Neural cell (in vitro differentiated cells): ENCODE measurements around the gene LEMD2. TPM values are rescaled to one million over a fixed set of nuclear protein-coding genes. Genes with fewer than 3 reads are reported as not detected.

Experiments
- H2AFZ ChIP-seq: fragments of 200-600, 300-800 bp; sonication (generic), shearing (Covaris generic); 2 replicates; pipeline ENCODE4 v1.6.0; 2014; ENCODE audit warnings: low read depth, mild to moderate bottlenecking, antibody characterized with exemption, low read length, moderate library complexity
- H3F3A ChIP-seq: fragments of 200-600 bp; shearing (Covaris generic); 2 replicates; pipeline ENCODE4 v1.6.1; 2016; ENCODE audit warnings: mild to moderate bottlenecking, moderate library complexity, mixed read lengths, antibody characterized with exemption, low read length; ENCODE audit not compliant: insufficient read depth, poor library complexity, severe bottlenecking
- H3K27ac ChIP-seq: fragments of 200-600, 300-800 bp; sonication (generic), shearing (Covaris generic); 2 replicates; pipeline ENCODE4 v1.5.1; 2014; ENCODE audit warnings: mild to moderate bottlenecking, low read length, moderate library complexity
- H3K27me3 ChIP-seq: fragments of 300-800, 200-600 bp; sonication (generic), shearing (Covaris generic); 2 replicates; pipeline ENCODE4 v1.6.0; 2014; ENCODE audit warnings: mild to moderate bottlenecking, low read depth, low read length, moderate library complexity; ENCODE audit not compliant: insufficient read depth
- H3K36me3 ChIP-seq: fragments of 300-800, 200-600 bp; sonication (generic), shearing (Covaris generic); 2 replicates; pipeline ENCODE4 v1.5.1; 2014; ENCODE audit warnings: mild to moderate bottlenecking, antibody characterized with exemption, low read length, moderate library complexity; ENCODE audit not compliant: insufficient read depth
- H3K4me2 ChIP-seq: fragments of 300-800, 200-600 bp; sonication (generic), shearing (Covaris generic); 2 replicates; pipeline ENCODE4 v1.6.0; 2014; ENCODE audit warnings: mild to moderate bottlenecking, low read length
- H3K4me3 ChIP-seq: fragments of 300-800, 200-600 bp; sonication (generic), shearing (Covaris generic); 2 replicates; pipeline ENCODE4 v1.5.1; 2014; ENCODE audit warnings: mild to moderate bottlenecking, low read length, moderate library complexity
- H3K79me2 ChIP-seq: fragments of 200-600 bp; shearing (Covaris generic); replicated peaks from 2 replicates; pipeline ENCODE4 v1.6.0; 2014; ENCODE audit warnings: mild to moderate bottlenecking, low read length, moderate library complexity; ENCODE audit not compliant: insufficient read depth
- H3K9ac ChIP-seq: fragments of 300-800, 200-600 bp; sonication (generic), shearing (Covaris generic); 2 replicates; pipeline ENCODE4 v1.6.1; 2016; ENCODE audit warnings: mild to moderate bottlenecking, low read length, mixed read lengths
- H3K9me2 ChIP-seq: fragments of 200-600 bp; shearing (Covaris generic); 2 replicates; pipeline ENCODE4 v1.6.1; 2016; ENCODE audit warnings: mild to moderate bottlenecking, low read length, mixed read lengths; ENCODE audit not compliant: insufficient read depth
- H3K9me3 ChIP-seq: fragments of 200-600, 300-800 bp; sonication (generic), shearing (Covaris generic); 2 replicates; pipeline ENCODE4 v1.6.1; 2016; ENCODE audit warnings: mild to moderate bottlenecking, mixed run types, low read length, moderate library complexity, mixed read lengths
- H4K20me1 ChIP-seq: fragments of 200-600 bp; shearing (Covaris generic); 2 replicates; pipeline ENCODE4 v1.6.1; 2016; ENCODE audit warnings: mild to moderate bottlenecking, mixed run types; ENCODE audit not compliant: insufficient read depth
- EP300 ChIP-seq: fragments of 450-650 bp; conservative IDR thresholded peaks from 2 replicates; pipeline ENCODE4 v1.6.1; 2014; ENCODE audit warnings: antibody characterized with exemption, mild to moderate bottlenecking, moderate library complexity; ENCODE audit not compliant: poor library complexity, severe bottlenecking
- EZH2 ChIP-seq: fragments of 200-600, 300-800 bp; shearing (Covaris generic), sonication (generic); IDR thresholded peaks from 2 replicates; pipeline ENCODE4 v1.6.1; 2014; ENCODE audit warnings: antibody characterized with exemption, low read length, borderline replicate concordance, mild to moderate bottlenecking; ENCODE audit not compliant: insufficient read depth, poor library complexity, severe bottlenecking
- MXI1 ChIP-seq: fragments of 450-650 bp; conservative IDR thresholded peaks from 2 replicates; pipeline ENCODE4 v1.6.1; 2014; ENCODE audit warnings: antibody characterized with exemption, mild to moderate bottlenecking; ENCODE audit not compliant: poor library complexity, severe bottlenecking
- POLR2AphosphoS5 ChIP-seq: IDR thresholded peaks from 2 replicates; pipeline ENCODE4 v1.6.1; 2012
- RAD21 ChIP-seq: fragments of 450-650 bp; conservative IDR thresholded peaks from 2 replicates; pipeline ENCODE4 v1.6.1; 2014; ENCODE audit warnings: antibody characterized with exemption, mild to moderate bottlenecking, moderate library complexity
- SMC3 ChIP-seq: fragments of 450-650 bp; conservative IDR thresholded peaks from 2 replicates; pipeline ENCODE4 v1.6.1; 2014; ENCODE audit warnings: antibody characterized with exemption, mild to moderate bottlenecking, moderate library complexity; ENCODE audit not compliant: poor library complexity
- TAF1 ChIP-seq: IDR thresholded peaks from 2 replicates; pipeline ENCODE4 v1.6.1; 2012; ENCODE audit warnings: low read depth
- polyA plus RNA-seq: library from polyadenylated mRNA; depleted of rRNA; stranded (reverse); fragments of >200 nt; gene quantifications from 2 replicates; pipeline ENCODE4 v1.2.3, GENCODE V29; 2014
- TF ChIP-seq, protein P1 (sequence below): IDR thresholded peaks from 2 replicates; pipeline ENCODE4 v1.6.1; 2012; ENCODE audit warnings: borderline replicate concordance
- TF ChIP-seq, protein P2 (sequence below): fragments of 450-650 bp; IDR thresholded peaks from 2 replicates; pipeline ENCODE4 v1.5.1; 2014; ENCODE audit warnings: antibody characterized with exemption, mild to moderate bottlenecking, moderate library complexity; ENCODE audit not compliant: poor library complexity, severe bottlenecking

LEMD2 gene
- polyA plus RNA-seq, 1 donor from 2014 or later: 84.6 TPM

DNA sequence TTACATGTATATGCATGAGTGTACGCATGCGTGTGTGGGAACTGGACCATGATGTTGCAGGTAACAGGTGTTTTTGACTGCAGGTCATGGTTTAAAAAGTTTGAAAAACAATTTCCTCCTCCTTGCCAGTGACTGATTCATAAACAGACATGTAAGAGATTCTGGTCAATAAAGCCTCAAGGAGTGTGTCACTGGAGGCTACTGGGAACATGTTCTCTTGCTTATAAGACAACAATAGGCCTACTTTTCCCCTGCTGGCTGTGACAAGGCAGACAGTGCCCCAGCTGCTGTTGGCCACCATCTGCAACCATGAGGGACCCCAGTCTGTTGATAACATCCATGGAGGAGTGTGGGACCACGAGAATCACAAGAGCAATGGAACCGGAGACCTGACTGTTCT is 12.7 kb downstream of the LEMD2 start:
- no peak overlapping the region for H3K9ac ChIP-seq
- H3K9me3 ChIP-seq: no peaks in the 10 kb centered on the region
- H3F3A ChIP-seq: peaks cover 5% of the 10 kb centered on the region
- TF ChIP-seq POLR2AphosphoS5 (no peak), EZH2 (no peak), RAD21 (no peak), EP300 (no peak), MXI1 (no peak)
- TF ChIP-seq, protein P1, sequence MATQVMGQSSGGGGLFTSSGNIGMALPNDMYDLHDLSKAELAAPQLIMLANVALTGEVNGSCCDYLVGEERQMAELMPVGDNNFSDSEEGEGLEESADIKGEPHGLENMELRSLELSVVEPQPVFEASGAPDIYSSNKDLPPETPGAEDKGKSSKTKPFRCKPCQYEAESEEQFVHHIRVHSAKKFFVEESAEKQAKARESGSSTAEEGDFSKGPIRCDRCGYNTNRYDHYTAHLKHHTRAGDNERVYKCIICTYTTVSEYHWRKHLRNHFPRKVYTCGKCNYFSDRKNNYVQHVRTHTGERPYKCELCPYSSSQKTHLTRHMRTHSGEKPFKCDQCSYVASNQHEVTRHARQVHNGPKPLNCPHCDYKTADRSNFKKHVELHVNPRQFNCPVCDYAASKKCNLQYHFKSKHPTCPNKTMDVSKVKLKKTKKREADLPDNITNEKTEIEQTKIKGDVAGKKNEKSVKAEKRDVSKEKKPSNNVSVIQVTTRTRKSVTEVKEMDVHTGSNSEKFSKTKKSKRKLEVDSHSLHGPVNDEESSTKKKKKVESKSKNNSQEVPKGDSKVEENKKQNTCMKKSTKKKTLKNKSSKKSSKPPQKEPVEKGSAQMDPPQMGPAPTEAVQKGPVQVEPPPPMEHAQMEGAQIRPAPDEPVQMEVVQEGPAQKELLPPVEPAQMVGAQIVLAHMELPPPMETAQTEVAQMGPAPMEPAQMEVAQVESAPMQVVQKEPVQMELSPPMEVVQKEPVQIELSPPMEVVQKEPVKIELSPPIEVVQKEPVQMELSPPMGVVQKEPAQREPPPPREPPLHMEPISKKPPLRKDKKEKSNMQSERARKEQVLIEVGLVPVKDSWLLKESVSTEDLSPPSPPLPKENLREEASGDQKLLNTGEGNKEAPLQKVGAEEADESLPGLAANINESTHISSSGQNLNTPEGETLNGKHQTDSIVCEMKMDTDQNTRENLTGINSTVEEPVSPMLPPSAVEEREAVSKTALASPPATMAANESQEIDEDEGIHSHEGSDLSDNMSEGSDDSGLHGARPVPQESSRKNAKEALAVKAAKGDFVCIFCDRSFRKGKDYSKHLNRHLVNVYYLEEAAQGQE: no peak
- no peak overlapping the region for H2AFZ ChIP-seq
- H3K79me2 ChIP-seq: no peaks in the 10 kb centered on the region
- H3K27me3 ChIP-seq: no peaks in the 10 kb centered on the region
- no peaks in the 10 kb centered on the region for H3K9me2 ChIP-seq
- H3K36me3 ChIP-seq: peaks cover 18% of the 10 kb centered on the region
- H3K27ac ChIP-seq: no peak overlapping the region
- H4K20me1 ChIP-seq: no peaks in the 10 kb centered on the region
- no peak overlapping the region for H3K4me2 ChIP-seq
- no peak overlapping the region for H3K4me3 ChIP-seq

DNA sequence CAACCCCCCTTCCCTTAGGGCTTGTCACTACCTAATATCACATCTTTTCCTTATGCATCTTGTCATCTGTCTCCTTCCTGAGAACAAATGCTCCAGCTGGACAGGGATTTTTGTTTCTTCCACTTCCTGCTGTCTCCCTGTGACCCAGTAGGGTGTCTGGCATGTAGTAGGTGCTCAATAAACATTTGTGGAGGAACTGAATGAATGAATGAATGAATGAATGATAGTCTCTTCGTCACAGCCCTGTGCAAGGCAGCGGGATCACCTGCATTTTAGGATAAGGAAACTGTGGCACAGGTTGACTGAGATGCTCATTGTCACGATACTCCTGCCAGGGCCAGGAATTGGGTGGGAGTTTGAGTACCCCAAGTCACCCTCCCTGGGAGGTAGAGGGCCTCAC is 14.2 kb downstream of the LEMD2 start:
- peaks cover 18% of the 10 kb centered on the region for H3K36me3 ChIP-seq
- H3K9me3 ChIP-seq: no peaks in the 10 kb centered on the region
- peaks cover 5% of the 10 kb centered on the region for H3F3A ChIP-seq
- no peak overlapping the region for H3K4me2 ChIP-seq
- TF ChIP-seq TAF1: no peak
- TF ChIP-seq, protein P2, sequence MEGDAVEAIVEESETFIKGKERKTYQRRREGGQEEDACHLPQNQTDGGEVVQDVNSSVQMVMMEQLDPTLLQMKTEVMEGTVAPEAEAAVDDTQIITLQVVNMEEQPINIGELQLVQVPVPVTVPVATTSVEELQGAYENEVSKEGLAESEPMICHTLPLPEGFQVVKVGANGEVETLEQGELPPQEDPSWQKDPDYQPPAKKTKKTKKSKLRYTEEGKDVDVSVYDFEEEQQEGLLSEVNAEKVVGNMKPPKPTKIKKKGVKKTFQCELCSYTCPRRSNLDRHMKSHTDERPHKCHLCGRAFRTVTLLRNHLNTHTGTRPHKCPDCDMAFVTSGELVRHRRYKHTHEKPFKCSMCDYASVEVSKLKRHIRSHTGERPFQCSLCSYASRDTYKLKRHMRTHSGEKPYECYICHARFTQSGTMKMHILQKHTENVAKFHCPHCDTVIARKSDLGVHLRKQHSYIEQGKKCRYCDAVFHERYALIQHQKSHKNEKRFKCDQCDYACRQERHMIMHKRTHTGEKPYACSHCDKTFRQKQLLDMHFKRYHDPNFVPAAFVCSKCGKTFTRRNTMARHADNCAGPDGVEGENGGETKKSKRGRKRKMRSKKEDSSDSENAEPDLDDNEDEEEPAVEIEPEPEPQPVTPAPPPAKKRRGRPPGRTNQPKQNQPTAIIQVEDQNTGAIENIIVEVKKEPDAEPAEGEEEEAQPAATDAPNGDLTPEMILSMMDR: no peak
- TF ChIP-seq EP300: no peak
- no peak for TF ChIP-seq POLR2AphosphoS5
- TF ChIP-seq SMC3: no peak
- TF ChIP-seq EZH2: no peak
- TF ChIP-seq, protein P1: no peak
- TF ChIP-seq MXI1: no peak
- no peak for TF ChIP-seq RAD21
- no peak overlapping the region for H3K4me3 ChIP-seq
- H3K27ac ChIP-seq: no peak overlapping the region
- H3K79me2 ChIP-seq: no peaks in the 10 kb centered on the region
- no peaks in the 10 kb centered on the region for H4K20me1 ChIP-seq
- H3K9ac ChIP-seq: no peak overlapping the region
- H3K9me2 ChIP-seq: no peaks in the 10 kb centered on the region
- no peaks in the 10 kb centered on the region for H3K27me3 ChIP-seq
- H2AFZ ChIP-seq: no peak overlapping the region
